ENCODE measurements around the gene MIER2.

Gene MIER2

GRCh38 chr19:341386-342127, 3.0 kb downstream of the MIER2 start:
- H3K27ac ChIP-seq = no peak overlapping the region

GRCh38 chr19:340620-341385, 3.8 kb downstream of the MIER2 start:
- no peak overlapping the region for H3K27ac ChIP-seq
- TF ChIP-seq CTCF (conservative IDR thresholded peaks at IDR 0.05) = no peak

More at GRCh38 chr19:341386-342127, 3.0 kb downstream of the MIER2 start:
- TF ChIP-seq CTCF (conservative IDR thresholded peaks at IDR 0.05) = no peak

- H3K27ac ChIP-seq = no peak overlapping the region
- no peak for TF ChIP-seq CTCF (conservative IDR thresholded peaks at IDR 0.05)
These were observed 5.2 kb downstream of the MIER2 start for GRCh38 chr19:339262-339887.

GRCh38 chr19:338421-338820, 6.2 kb downstream of the MIER2 start:
- H3K27ac ChIP-seq = no peak overlapping the region
- no peak for TF ChIP-seq CTCF (conservative IDR thresholded peaks at IDR 0.05)

GRCh38 chr19:336067-336614, 8.5 kb downstream of the MIER2 start:
- TF ChIP-seq CTCF (conservative IDR thresholded peaks at IDR 0.05) = no peak
- no peak overlapping the region for H3K27ac ChIP-seq

- TF ChIP-seq CTCF (conservative IDR thresholded peaks at IDR 0.05) = no peak
- no peak overlapping the region for H3K27ac ChIP-seq
These were observed 9.0 kb downstream of the MIER2 start for GRCh38 chr19:335486-336066.

GRCh38 chr19:335072-335471, 9.5 kb downstream of the MIER2 start:
- no peak overlapping the region for H3K27ac ChIP-seq
- TF ChIP-seq CTCF (conservative IDR thresholded peaks at IDR 0.05) = no peak
